Neutrophil (primary cell): ENCODE results near the gene TNF.

Experiments
- H3K27ac ChIP-seq: fragments of 200-600 bp; sonication (generic); 2 replicates; pipeline ENCODE4 v1.5.1; 2016; ENCODE audit warnings: mild to moderate bottlenecking, moderate library complexity
- H3K27me3 ChIP-seq: fragments of 200-600 bp; sonication (generic); 2 replicates; pipeline ENCODE4 v1.6.0; 2016; ENCODE audit warnings: mild to moderate bottlenecking
- H3K36me3 ChIP-seq: fragments of 200-600 bp; sonication (generic); 2 replicates; pipeline ENCODE4 v1.5.1; 2017
- H3K4me1 ChIP-seq, 2 experiments: fragments of 200-600 bp in 1 of 2; sonication (generic) in 1 of 2; 1 replicate in 1 of 2; 2 replicates in 1 of 2; pipeline versions ENCODE4 v1.5.1 to v1.6.1; 2013 to 2016; ENCODE audit warnings: low read depth in 1 of 2, low read length in 1 of 2, mild to moderate bottlenecking in 1 of 2, moderate library complexity in 1 of 2; ENCODE audit not compliant: control insufficient read depth in 1 of 2, insufficient read depth in 1 of 2
- H3K4me3 ChIP-seq, 2 experiments: fragments of 200-600 bp in 1 of 2; sonication (generic) in 1 of 2; 1 replicate in 1 of 2; 2 replicates in 1 of 2; pipeline ENCODE4 v1.5.1; 2013 to 2016; ENCODE audit warnings: low read depth in 1 of 2, low read length in 1 of 2, mild to moderate bottlenecking in 1 of 2, moderate library complexity in 1 of 2
- H3K9me3 ChIP-seq: fragments of 200-600 bp; sonication (generic); 2 replicates; pipeline ENCODE4 v1.5.1; 2016
- TF ChIP-seq, protein P1 (sequence below): fragments of 200-600 bp; sonication (generic); IDR thresholded peaks from 2 replicates; pipeline ENCODE4 v1.5.1; 2016; ENCODE audit warnings: antibody characterized with exemption

TNF gene

DNA sequence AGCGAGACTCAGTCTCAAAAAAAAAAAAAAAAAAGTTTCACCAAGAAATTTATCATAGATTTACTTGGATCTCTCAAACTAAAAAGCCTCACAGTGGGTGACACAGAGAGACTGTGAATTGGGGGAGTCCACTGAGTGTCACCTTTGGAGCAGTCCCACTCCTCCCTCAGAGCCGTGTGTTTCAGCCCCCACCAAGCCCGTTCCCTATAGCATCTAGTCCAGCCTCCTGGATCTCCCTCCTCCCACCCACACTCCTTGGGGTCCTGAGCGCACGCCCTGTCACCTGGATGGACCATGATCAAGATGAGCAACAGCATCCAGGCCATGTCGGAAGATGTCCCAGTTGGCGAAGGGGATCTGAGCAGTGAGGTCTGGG lies 17.0 kb downstream of the TNF start:
- H3K4me1 ChIP-seq, result peaks cover 36 to 43% of the 10 kb centered on the region in 2 experiments
- H3K9me3 ChIP-seq, result no peaks in the 10 kb centered on the region
- H3K27ac ChIP-seq, result peak overlapping the region; percentile 7
- TF ChIP-seq, protein P1, sequence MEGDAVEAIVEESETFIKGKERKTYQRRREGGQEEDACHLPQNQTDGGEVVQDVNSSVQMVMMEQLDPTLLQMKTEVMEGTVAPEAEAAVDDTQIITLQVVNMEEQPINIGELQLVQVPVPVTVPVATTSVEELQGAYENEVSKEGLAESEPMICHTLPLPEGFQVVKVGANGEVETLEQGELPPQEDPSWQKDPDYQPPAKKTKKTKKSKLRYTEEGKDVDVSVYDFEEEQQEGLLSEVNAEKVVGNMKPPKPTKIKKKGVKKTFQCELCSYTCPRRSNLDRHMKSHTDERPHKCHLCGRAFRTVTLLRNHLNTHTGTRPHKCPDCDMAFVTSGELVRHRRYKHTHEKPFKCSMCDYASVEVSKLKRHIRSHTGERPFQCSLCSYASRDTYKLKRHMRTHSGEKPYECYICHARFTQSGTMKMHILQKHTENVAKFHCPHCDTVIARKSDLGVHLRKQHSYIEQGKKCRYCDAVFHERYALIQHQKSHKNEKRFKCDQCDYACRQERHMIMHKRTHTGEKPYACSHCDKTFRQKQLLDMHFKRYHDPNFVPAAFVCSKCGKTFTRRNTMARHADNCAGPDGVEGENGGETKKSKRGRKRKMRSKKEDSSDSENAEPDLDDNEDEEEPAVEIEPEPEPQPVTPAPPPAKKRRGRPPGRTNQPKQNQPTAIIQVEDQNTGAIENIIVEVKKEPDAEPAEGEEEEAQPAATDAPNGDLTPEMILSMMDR, result no peak
- no peak overlapping the region for H3K4me3 ChIP-seq
- H3K27me3 ChIP-seq, result no peaks in the 10 kb centered on the region
- H3K36me3 ChIP-seq, result peaks cover 39% of the 10 kb centered on the region

DNA sequence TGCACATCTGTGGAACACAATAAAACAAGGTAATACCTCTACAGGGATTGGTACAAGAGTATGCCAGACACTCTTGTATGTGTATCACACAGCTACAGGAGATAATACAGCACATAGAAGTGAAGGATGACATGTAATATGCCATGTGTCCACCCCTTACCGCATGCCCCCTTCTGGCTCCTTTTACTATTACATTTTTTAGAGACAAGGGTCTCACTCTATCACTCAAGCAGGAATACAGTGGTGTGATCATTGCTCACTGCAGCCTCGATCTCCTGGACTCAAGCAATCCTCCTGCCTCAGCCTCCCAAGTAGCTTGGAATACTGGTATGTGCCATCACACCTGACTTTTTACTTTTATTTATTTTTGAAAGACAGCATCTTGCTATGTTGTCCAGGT lies 21.6 kb downstream of the TNF start:
- TF ChIP-seq, protein P1, result peak; percentile 59
- Histone ChIP-seq H3K27ac (peak overlapping the region; percentile 30), H3K4me1 (peaks cover 16 to 27% of the 10 kb centered on the region in 2 experiments), H3K9me3 (no peaks in the 10 kb centered on the region), H3K4me3 (peak overlapping the region in 1 of 2 experiments; percentile 4), H3K36me3 (no peaks in the 10 kb centered on the region), H3K27me3 (no peaks in the 10 kb centered on the region)

DNA sequence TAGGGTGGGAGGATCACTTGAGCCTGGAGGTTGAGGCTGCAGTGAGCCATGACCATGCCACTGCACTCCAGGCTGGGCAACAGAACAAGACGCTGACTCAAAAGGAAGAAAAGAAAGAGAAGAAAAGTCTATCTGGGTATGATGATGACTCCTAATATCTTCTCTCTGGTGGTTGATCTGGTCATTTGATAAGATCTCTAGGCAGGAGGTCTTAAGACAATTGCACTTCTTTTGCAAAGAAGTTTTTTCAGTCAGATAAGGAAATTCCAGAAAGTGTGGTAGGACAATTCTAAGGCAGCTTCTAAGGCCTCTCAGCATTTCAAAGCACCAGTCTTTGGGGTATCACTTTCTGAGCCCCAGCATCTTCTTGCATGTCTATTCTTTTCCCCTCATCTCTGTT lies 32.0 kb downstream of the TNF start:
- Histone ChIP-seq H3K9me3 (no peaks in the 10 kb centered on the region), H3K4me1 (peaks cover 0 to 6% of the 10 kb centered on the region in 2 experiments), H3K27me3 (no peaks in the 10 kb centered on the region), H3K4me3 (no peak overlapping the region), H3K27ac (no peak overlapping the region), H3K36me3 (no peaks in the 10 kb centered on the region)
- TF ChIP-seq, protein P1, result no peak

DNA sequence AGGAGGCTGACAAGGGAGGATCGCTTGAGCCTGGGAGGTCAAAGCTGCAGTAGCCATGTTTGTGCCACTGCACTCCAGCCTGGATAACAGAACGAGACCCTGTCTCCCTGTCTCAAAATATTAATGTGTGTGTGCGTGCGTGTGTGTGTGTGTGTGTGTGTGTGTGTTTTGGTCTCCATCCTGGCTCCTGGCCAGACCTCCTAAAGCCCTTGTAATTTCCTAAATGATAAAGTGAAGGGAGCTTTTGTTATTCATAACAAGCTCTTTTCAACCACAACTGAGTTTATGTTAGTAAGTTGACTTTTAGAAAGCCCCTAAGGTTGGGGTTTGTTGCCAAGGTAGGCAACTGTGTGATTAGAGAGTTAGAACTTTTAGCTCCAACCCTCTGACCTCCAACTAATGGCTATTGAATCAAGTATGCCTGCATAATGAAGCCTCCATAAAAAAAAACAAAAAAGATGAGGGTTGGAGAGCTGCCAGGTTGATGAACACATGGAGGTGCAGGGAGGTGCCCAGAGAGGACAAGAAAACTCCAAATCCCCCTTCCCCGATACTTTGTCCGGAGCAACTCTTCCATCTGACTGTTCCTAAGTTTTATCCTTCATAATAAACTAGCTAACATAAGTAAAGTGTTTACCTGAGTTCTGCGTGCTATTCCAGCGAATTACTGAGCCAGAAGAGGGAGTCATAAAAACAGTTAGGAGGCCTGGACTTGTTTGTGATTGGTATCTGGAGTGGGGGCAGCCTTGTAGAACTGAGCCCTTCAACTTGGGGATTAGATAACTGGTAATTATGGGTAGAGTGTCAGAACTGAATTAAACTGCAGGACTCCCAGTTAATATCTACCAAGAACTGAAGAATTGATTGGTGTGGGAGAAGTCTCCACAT lies 34.4 kb downstream of the TNF start:
- peaks cover 16 to 22% of the 10 kb centered on the region in 2 experiments for H3K4me1 ChIP-seq
- no peaks in the 10 kb centered on the region for H3K36me3 ChIP-seq
- H3K9me3 ChIP-seq, result no peaks in the 10 kb centered on the region
- H3K27me3 ChIP-seq, result no peaks in the 10 kb centered on the region
- H3K27ac ChIP-seq, result no peak overlapping the region
- TF ChIP-seq, protein P1, result no peak
- no peak overlapping the region for H3K4me3 ChIP-seq

DNA sequence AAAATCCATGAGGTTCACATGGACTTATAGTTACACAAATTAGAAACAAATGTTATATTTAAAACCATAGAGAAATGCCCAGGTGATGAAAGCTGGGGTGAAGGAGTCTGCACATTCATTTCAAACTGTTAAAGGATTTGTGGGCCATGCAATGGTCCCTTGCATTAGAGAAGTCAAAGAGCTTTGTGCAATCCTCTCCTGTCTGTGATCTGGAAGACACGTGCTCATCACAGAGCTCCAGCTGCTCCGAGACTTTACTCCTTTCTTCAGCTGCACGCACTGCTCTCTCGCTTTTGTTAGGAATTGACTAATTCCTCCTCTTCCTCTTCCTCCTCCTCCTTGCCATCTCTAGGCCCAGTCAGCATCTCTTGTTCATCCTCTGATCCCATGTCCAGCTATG lies 35.6 kb downstream of the TNF start:
- Histone ChIP-seq H3K4me3 (no peak overlapping the region), H3K9me3 (no peaks in the 10 kb centered on the region), H3K4me1 (peaks cover 28 to 34% of the 10 kb centered on the region in 2 experiments), H3K27me3 (no peaks in the 10 kb centered on the region), H3K27ac (no peak overlapping the region), H3K36me3 (no peaks in the 10 kb centered on the region)
- TF ChIP-seq, protein P1, result no peak
